Endometrial microvascular endothelial cells (primary cell): ENCODE measurements around the gene FOXO1. TPM values are rescaled to one million over a fixed set of nuclear protein-coding genes. Genes with fewer than 3 reads are reported as not detected.

Experiments
- in situ Hi-C: cut with HindIII; loops from 2 replicates; pipeline ENCODE4 v1.10.0; 2017; ENCODE audit warnings: low sequenced_read_pairs, low pct_unique_long_range_greater_than_20kb; ENCODE audit errors: inconsistent ontology term
- total RNA-seq: library from RNA; depleted of rRNA; stranded (reverse); fragments of >200 nt; gene quantifications from one replicate; pipeline ENCODE4 v1.2.3, GENCODE V29; 2015; ENCODE audit errors: inconsistent ontology term

FOXO1 gene
- total RNA-seq, 1 donor from 2014 or later: 13.7 TPM

GRCh38 chr13:40536443-40537113 is 129.9 kb downstream of the FOXO1 start:
- in situ Hi-C loops: no loop called here

GRCh38 chr13:40535345-40535836 is 131.1 kb downstream of the FOXO1 start:
- in situ Hi-C loops: no loop called here

- in situ Hi-C loops: no loop called here
Observed at GRCh38 chr13:40534456-40534855, 132.0 kb downstream of the FOXO1 start.

GRCh38 chr13:40533072-40533471 is 133.4 kb downstream of the FOXO1 start:
- in situ Hi-C loops: no loop called here

- in situ Hi-C loops: no loop called here
Observed at GRCh38 chr13:40530961-40531360, 135.5 kb downstream of the FOXO1 start.

- in situ Hi-C loops: no loop called here
Observed at GRCh38 chr13:40528881-40529280, 137.6 kb downstream of the FOXO1 start.

- in situ Hi-C loops: no loop called here
Observed at GRCh38 chr13:40527914-40528313, 138.5 kb downstream of the FOXO1 start.

GRCh38 chr13:40522282-40522681 is 144.2 kb downstream of the FOXO1 start:
- in situ Hi-C loops: no loop called here

GRCh38 chr13:40520916-40521315 is 145.5 kb downstream of the FOXO1 start:
- in situ Hi-C loops: no loop called here

GRCh38 chr13:40519637-40520036 is 146.8 kb downstream of the FOXO1 start:
- in situ Hi-C loops: no loop called here

GRCh38 chr13:40518481-40518882 is 148.0 kb downstream of the FOXO1 start:
- in situ Hi-C loops: no loop called here

- in situ Hi-C loops: no loop called here
Observed at GRCh38 chr13:40517486-40518480, 148.7 kb downstream of the FOXO1 start.

GRCh38 chr13:40515702-40516101 is 150.7 kb downstream of the FOXO1 start:
- in situ Hi-C loops: no loop called here

- in situ Hi-C loops: no loop called here
Observed at GRCh38 chr13:40514802-40515201, 151.6 kb downstream of the FOXO1 start.

- in situ Hi-C loops: loop anchor here (10.0 kb wide), 1 partner anchor 425 kb away; no protein-coding TSS in a partner anchor
Observed at GRCh38 chr13:40509876-40510275, 156.6 kb downstream of the FOXO1 start.

GRCh38 chr13:40508767-40509342 is 157.6 kb downstream of the FOXO1 start:
- in situ Hi-C loops: loop anchor here (10.0 kb wide), 1 partner anchor 424 kb away; no protein-coding TSS in a partner anchor

- in situ Hi-C loops: loop anchor here (10.0 kb wide), 1 partner anchor 423 kb away; no protein-coding TSS in a partner anchor
Observed at GRCh38 chr13:40508127-40508526, 158.3 kb downstream of the FOXO1 start.

- in situ Hi-C loops: loop anchor here (10.0 kb wide), 1 partner anchor 422 kb away; no protein-coding TSS in a partner anchor
Observed at GRCh38 chr13:40506592-40507446, 159.6 kb downstream of the FOXO1 start.
